HG02970 (cell line): ENCODE data around the gene GNAT1.

Experiments used
- ATAC-seq: cut with Tn5 transposase; IDR thresholded peaks from one replicate; pipeline ENCODE4 v1.9.1; 2021; ENCODE audit warnings: mild to moderate bottlenecking, moderate library complexity, moderate number of reproducible peaks; ENCODE audit not compliant: unreplicated experiment, low FRiP score

GNAT1 gene

DNA sequence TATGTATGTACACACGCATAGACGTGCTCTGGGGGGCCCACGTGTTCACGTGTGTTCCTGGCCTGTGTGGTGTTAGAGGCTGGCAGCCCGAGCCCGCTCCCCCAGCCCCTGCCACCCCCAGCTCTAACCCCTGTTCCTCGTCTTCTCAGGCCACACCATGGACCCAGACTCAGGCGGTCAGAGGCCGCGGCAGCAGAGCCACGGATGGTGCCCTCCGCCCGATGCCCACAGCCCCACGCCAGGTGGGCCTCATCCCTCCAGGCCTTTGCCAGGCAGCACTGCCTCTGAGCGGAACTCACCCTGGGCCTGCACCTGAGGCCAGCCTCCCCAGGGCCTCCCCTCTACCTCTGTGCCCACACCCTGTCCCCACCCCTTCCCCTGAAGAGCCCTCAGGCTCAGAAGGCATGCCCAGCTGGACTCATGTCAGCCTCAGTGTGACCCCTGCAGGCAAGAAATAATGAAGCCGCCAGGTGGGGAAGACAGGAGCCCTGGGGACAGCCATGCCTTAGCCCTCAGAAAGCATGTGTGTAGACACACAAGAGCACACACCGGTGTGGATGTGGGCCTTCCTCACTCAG lies 16.4 kb upstream of the GNAT1 start:
- no peak for ATAC-seq

DNA sequence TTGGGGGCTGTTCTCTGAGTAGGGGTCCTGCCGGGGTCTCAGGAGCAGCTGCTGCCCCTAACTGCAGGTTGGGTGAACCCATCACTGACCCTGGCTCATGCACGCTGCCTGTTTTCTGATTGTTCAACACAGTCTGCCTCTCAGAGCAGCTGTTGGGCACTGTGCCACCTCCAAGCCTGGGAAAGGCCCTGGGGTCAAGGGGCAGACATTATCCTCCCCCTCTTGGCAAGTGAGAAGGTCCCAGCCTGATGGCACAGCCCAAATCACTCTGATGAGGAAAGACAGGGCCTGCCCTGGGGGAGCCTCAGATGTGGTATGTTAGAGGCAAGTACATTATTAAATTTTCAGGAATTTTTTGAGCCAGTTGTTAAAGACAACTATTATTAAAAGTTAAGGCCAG lies 14.1 kb upstream of the GNAT1 start:
- ATAC-seq = no peak

DNA sequence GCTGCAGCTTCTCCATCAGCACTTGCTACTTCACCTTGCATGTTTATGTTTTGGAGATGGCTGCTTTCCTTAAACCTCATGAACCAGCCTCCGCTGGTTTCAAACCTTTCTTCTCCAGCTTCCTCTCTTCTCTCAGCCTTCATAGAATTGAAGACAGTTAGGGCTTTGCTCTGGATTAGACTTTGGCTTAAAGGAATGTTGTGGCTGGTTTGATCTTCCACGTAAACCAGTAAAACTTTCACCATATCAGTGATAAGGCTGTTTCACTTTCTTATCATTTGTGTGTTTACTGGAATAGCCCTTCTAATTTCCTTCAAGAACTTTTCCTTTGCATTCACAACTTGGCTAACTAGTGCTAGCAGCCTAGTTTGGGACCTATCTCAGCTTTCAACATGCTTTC lies 11.7 kb upstream of the GNAT1 start:
- no peak for ATAC-seq

DNA sequence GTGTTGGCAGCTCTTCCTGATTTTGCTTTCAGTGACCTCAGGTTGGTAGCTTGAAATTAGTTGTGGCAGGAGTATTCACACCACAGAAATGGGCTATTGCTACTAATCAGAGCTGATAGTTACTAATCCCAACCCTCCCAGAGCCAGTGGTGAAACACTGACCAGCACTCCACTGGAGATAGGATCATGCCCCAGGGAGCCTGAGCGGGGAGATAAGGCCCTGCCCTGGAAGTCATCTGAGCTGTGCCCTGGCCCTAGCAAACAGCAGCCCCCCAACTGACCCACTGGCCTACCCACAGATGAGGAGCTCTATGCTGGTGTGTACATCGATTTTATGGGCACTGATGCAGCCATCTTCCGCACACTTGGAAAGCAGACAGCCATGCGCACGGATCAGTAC lies 9.4 kb upstream of the GNAT1 start:
- no peak for ATAC-seq

DNA sequence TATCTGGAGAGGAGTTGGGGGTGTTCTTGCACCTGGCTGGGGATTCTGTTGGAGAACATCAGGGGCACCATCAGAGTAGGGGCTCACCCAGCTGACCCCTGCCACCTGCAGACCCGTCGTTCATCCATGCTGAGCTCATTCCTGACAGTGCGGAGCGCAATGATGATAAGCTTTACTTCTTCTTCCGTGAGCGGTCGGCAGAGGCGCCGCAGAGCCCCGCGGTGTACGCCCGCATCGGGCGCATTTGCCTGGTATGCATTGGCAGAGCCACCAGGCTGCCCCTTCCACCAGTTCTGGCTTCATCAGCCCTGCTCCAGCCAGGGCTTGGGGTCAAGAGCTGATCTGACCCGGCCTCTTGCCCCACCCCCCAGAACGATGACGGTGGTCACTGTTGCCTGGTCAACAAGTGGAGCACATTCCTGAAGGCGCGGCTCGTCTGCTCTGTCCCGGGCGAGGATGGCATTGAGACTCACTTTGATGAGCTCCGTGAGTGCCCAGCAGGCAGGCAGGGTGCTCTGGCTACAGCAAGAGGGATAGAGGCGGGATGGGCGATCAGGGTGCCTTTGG lies 8.8 kb upstream of the GNAT1 start:
- ATAC-seq = no peak

DNA sequence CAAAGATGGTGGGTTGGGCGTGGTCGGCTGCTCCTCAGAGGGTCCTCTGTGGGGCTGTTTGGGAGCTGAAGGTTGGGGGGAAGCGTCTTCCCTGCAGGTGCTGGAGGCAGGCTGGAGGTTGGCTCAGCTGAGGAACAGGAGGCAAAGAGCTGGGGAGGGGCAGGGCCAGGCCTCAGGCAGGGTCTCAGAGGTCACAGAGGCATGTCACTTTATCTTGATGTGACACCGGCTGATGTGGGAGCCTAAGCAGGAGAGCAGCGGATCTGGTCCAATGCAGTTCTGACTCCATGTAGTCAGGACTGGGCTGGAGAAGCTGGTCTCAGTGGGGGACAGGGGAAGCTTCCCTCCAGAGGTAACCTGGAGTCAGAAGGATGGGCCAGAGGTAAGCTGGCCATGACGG lies 7.7 kb upstream of the GNAT1 start:
- ATAC-seq = no peak

DNA sequence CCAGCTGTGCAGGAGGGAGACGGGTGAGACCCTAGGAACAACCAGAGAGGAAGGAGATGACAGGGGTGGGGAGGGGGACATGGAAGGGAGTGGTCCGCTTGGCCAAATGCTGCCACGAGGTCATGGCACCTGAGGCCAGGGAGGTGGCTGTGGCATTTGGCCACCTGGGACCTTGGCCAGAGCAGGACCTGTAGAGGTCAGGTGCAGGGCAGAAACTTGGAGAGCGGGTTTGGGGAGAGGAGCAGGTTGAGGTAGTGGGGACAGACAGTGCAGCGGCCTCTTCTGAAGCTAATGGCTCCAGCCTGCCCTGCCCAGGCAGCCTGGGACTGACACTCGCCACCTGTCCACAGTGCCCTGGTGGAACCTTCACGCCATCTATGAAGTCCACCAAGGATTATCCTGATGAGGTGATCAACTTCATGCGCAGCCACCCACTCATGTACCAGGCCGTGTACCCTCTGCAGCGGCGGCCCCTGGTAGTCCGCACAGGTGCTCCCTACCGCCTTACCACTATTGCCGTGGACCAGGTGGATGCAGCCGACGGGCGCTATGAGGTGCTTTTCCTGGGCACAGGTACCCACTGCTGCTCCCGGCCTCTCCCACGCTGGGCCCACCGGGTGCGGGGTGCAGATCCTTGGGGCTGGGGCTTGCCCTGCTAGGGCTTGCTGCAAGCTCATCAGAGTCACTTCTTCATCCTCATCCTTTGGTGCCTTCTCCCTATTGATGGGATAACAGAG lies 7.0 kb upstream of the GNAT1 start:
- ATAC-seq = no peak

DNA sequence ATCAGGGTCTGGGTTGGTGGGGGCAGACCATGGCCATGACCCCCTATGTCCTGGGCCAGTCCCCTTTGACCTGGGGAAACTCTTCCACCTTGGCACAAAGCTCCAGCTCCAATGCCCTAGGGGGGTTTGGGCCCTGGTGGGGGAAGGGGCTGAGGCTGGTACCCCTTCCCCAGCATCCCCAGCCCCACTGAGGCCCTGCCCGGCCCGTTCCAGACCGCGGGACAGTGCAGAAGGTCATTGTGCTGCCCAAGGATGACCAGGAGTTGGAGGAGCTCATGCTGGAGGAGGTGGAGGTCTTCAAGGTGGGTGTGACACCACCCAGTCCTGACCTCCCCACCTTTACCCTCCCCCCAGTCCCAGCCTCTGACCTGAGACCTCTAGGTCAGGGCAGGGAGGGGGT lies 6.2 kb upstream of the GNAT1 start:
- ATAC-seq = no peak

DNA sequence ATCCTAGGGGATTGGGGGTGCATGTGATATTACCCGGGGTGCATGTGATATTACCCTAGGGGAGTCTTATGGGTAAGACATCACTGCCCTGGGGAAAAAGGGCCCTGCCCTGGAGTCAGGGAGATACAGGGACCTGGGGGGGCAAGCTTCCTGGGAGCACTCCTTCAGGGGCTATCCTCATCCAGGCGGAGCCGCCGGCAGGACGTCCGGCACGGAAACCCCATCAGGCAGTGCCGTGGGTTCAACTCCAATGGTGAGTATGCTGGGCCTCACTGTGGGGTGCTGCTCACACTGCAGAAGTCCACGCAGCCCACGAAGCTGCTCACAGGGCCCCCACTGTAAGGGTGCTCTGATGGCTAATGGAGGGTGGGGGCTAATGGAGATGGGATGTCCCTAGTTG lies 5.3 kb upstream of the GNAT1 start:
- no peak for ATAC-seq

DNA sequence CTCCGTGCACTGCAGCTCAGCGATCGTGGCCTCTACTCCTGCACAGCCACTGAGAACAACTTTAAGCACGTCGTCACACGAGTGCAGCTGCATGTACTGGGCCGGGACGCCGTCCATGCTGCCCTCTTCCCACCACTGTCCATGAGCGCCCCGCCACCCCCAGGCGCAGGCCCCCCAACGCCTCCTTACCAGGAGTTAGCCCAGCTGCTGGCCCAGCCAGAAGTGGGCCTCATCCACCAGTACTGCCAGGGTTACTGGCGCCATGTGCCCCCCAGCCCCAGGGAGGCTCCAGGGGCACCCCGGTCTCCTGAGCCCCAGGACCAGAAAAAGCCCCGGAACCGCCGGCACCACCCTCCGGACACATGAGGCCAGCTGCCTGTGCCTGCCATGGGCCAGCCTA lies 3.7 kb upstream of the GNAT1 start:
- ATAC-seq = no peak

DNA sequence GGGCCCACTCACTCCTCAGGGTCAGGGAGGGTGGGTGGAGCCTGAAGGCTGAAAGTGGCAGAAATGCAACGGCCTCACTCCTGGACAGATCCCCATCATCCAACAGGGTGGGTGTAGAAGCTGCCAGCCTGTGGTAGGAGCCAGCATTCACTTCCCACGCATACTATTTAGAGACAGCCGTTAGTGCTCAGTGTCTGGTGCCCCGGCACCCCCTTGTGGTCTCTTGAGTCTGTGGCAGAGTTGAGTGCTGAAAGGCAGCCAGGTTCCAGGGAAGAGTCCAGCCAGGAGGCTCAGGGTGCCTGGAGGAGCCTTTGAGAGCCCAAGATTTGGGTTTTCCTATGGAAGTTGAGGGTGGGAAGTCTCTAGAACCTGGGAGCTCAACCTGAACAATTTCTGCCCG lies 2.1 kb upstream of the GNAT1 start:
- ATAC-seq = no peak

DNA sequence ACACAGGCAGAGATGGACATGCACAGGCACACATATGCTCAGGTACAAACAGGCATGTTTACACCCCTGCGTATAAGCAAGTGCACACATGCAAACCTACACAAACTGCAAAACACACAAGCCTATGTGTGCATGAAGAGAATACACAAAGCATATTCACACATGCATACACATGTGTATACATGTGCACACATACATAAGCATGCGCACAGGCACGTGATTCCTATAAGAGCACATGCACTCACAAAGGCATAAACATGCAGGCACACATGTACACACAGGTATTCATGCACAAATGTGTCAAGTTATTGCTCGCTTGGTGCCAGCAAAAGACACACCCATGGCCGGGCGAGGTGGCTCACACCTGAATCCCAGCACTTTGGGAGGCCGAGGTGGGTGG lies 1.4 kb upstream of the GNAT1 start:
- ATAC-seq = no peak

DNA sequence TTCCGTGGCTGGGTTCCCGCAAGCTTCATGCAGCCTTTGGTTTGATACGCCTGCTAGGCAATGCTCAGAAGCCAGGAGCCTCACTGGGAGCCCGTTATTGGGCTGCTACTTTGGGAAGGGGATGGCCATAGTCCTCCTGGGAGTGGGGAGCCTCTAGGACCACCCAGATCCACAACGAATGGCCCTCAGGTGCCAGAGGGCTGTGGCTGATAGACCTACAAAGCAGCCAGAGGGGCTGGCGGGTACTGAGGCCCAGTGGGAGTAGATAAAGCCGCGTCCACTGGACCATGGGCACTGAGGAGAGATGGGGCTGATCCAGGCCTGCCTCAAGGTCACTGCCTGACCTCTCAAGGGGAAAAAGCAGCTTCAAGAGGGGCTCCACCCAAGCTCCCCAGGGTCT lies 714 bp downstream of the GNAT1 start:
- no peak for ATAC-seq

DNA sequence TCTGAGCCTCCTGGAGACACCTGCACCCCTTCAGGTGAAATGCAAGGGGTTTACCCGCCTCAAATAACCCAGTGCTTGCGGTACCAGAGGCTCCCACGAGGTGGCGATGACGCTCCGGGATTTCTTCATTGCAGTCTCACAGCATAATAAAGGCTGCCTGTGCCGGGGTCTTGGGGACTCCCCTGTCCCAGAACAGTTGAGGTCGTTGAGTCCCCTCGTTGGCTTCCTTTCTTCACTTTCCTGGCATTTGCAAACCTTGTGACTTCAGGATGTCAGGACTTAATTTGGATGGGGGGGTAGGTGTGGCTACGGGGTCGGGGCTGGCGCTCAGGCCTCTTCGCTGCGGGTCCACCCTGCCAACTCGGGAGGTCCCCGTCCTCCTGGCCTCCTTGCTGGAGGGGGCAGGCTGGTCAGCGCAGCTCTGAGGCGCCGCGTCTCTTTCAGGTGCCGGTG lies 1.3 kb downstream of the GNAT1 start:
- ATAC-seq = no peak

DNA sequence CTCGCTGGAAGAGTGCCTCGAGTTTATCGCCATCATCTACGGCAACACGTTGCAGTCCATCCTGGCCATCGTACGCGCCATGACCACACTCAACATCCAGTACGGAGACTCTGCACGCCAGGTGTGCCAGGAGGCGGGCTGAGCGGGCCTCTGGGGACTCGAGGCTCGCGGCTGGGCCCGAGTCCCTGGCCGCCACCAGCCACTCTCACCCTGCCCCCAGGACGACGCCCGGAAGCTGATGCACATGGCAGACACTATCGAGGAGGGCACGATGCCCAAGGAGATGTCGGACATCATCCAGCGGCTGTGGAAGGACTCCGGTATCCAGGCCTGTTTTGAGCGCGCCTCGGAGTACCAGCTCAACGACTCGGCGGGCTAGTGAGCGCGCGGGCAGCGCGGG lies 1.9 kb downstream of the GNAT1 start:
- no peak for ATAC-seq

DNA sequence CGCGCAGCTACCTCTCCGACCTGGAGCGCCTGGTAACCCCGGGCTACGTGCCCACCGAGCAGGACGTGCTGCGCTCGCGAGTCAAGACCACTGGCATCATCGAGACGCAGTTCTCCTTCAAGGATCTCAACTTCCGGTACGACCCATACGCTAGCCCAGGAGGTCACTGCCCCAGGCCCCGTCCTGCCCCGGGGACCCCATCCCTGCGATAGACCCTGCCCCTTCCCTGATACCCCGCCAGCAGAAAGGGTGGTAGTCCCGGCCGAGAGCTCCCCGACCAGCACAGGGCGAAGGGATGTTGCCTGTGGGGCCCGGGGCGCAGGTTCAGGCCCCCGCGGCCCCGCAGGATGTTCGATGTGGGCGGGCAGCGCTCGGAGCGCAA lies 2.3 kb downstream of the GNAT1 start:
- no peak for ATAC-seq

DNA sequence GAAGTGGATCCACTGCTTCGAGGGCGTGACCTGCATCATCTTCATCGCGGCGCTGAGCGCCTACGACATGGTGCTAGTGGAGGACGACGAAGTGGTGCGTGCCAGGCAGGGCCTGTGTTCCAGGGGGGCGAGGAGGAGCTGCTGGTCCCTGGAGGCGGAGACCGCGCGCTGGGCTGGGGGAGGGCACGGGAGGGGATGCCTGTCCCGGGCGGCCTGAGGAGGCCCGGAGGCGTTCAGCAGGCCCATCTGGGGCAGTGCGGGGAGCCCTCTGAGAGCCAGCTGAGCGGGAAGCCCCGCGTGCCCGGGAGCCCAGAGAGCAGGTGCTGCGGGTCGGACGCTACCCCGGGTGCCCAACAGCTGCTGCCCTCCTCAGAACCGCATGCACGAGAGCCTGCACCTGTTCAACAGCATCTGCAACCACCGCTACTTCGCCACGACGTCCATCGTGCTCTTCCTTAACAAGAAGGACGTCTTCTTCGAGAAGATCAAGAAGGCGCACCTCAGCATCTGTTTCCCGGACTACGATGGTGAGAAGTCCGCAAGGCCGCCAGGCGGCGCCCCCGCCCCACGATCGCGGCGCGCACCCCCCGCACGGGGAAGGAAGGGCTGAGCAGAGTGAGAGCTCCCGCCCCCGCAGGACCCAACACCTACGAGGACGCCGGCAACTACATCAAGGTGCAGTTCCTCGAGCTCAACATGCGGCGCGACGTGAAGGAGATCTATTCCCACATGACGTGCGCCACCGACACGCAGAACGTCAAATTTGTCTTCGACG lies 2.9 kb downstream of the GNAT1 start:
- ATAC-seq = no peak

DNA sequence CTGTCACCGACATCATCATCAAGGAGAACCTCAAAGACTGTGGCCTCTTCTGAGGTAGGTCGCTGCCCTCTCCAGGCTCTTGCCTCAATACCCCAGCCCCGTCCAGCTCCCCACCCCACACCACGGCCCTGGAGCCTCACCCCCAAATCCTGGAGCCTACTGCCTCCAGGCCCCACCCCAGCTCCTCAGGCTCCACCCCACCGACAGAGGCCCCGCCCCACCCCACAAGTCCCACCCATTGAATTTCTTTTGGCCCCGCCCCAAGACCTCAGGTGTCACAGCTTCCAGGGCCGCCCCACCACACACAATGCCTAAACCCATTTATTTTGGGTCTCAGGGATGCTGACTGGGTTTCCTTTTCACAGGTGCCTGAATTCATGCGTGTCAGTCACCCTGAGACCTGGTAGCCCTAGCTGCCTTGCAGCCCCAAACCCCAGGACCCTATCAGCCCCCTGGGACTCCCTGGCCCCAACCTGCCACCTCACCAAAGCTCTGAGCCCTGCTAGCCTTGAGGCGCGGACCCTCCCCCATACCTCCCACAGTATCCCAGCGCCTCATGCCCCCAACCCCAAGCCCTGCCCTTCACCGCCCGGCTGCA lies 3.6 kb downstream of the GNAT1 start:
- ATAC-seq = no peak

DNA sequence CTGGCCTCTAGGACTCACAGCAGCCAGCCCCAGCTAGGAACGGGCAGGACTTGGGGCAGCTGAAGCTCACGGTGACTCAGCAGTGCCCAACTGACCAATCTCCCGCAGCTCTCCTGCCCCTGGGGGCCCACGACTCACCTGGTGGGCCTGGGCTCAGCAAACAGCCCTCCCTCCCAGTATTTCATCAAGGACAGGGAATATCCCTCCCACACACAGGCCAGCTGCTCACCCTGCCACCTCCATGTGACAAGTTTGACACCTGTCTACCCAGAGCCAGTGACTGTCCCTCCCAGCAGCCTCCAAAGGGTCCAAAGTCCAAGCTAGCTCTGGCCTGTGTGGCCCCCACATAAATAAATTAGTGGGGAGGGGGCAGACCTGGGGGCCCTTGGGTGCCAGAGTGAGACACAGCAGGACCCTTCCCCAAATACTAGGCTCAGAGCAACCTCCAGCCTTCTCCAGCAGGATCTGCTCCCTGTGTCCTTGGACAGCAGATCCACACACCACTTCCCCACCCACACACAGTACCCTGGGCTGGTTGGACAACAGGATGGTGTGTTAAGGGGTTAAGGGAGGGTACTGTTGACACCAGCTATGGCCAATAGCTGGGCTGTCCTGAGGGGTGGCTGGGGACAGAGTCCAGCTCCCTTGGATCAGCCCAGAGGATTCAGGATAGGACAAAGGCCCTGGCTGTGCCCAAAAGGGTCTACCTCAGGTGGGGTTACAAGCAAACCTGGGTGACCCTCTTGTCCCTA lies 4.3 kb downstream of the GNAT1 start:
- ATAC-seq = no peak

DNA sequence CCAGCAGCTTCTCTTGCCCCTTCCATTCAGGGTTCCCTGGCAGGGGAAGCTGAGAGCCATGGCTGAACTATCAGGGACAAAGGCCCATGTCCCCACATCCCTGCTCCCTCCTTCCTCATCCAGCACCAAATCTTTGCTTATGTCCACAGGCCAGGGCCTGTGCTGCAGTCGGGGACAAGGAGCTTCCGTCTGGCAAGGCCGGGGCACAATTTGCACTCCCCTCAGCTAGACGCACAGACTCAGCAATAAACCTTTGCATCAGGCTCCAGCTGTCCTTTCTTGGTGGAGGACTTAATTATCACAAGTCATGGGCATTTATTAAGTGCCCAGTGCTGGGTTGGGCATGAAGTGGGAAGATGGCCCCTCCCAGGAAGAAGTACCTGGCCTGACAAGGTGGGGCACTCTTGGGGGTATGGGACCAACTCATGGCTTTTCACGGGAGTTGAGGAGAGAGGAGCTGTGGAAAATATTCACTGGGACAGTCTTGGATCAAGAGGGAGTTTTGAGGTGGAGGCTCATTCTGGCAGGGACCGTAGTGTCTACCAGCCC lies 4.9 kb downstream of the GNAT1 start:
- ATAC-seq = no peak
